ENCODE measurements around the gene EIF3I. TPM values are rescaled to one million over a fixed set of nuclear protein-coding genes. Genes with fewer than 3 reads are reported as not detected.

Gene EIF3I
- total RNA-seq, 1 experiment from 2014 or later = 259 TPM

GRCh38 chr1:32215629-32216480, 6.4 kb upstream of the EIF3I start:
- peak; percentile 75 for DNase-seq (ENCODE audit: unreplicated experiment)
- ChIA-PET CTCF (interaction anchor here (0.5 to 3.1 kb wide), 40 partner anchors 8 to 759 kb away, joined by 3 to 24 read pairs (median 4); partner anchors contain the start of genes BSDC1, CCDC28B, HDAC1 and IQCC), POLR2A (interaction anchor here (0.6 to 2.3 kb wide), 14 partner anchors 10 to 178 kb away, joined by 3 to 19 read pairs (median 4); partner anchors contain the start of genes BSDC1, CCDC28B, IQCC and TXLNA)
- intact Hi-C loops (cut with micrococcal nuclease) = loop anchor here (1.0 to 5.0 kb wide), 4 partner anchors 75 to 198 kb away; partner anchors contain the start of gene BSDC1
- Mint-ChIP-seq H3K4me3 (ENCODE audit: unreplicated experiment) (no peak overlapping the region), H3K9me3 (ENCODE audit: unreplicated experiment) (no peaks in the 10 kb centered on the region), H3K4me1 (ENCODE audit: insufficient read depth, unreplicated experiment) (peaks cover 1% of the 10 kb centered on the region), H3K27me3 (ENCODE audit: insufficient read depth, unreplicated experiment) (no peaks in the 10 kb centered on the region), H3K27ac (ENCODE audit: low read depth, unreplicated experiment) (peak overlapping the region; percentile 54), H3K36me3 (ENCODE audit: insufficient read depth, unreplicated experiment) (peaks cover 43% of the 10 kb centered on the region)
- TF ChIP-seq, protein P1, sequence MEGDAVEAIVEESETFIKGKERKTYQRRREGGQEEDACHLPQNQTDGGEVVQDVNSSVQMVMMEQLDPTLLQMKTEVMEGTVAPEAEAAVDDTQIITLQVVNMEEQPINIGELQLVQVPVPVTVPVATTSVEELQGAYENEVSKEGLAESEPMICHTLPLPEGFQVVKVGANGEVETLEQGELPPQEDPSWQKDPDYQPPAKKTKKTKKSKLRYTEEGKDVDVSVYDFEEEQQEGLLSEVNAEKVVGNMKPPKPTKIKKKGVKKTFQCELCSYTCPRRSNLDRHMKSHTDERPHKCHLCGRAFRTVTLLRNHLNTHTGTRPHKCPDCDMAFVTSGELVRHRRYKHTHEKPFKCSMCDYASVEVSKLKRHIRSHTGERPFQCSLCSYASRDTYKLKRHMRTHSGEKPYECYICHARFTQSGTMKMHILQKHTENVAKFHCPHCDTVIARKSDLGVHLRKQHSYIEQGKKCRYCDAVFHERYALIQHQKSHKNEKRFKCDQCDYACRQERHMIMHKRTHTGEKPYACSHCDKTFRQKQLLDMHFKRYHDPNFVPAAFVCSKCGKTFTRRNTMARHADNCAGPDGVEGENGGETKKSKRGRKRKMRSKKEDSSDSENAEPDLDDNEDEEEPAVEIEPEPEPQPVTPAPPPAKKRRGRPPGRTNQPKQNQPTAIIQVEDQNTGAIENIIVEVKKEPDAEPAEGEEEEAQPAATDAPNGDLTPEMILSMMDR (IDR thresholded peaks at IDR 0.05; ENCODE audit: unreplicated experiment) = peak; percentile 79
- no TSS peak for BruUV-seq (replicated peaks)

DNA sequence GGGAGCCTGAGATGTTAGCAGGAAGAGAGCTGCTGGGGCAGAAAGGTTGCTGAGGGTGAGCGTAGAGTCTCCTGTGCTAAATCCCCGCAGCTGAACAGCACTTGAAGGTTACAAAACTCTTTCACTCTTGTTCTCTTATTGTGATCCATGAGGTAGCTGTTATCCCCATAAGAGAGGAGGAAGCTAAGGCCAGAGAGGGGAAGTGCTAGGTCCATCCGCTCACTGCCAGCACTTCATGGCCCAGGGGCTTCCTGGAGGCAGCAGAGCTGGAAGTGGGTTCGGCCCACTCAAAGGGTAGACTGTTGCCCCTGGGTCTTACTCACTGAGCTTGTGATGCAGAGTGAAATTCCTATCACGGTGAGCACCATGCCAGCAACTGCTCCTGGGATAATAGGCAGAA, 5.6 kb upstream of the EIF3I start:
- Mint-ChIP-seq H3K9me3 (ENCODE audit: unreplicated experiment) (no peaks in the 10 kb centered on the region), H3K4me3 (ENCODE audit: unreplicated experiment) (no peak overlapping the region), H3K27me3 (ENCODE audit: insufficient read depth, unreplicated experiment) (no peaks in the 10 kb centered on the region), H3K27ac (ENCODE audit: low read depth, unreplicated experiment) (peak overlapping the region; percentile 54), H3K36me3 (ENCODE audit: insufficient read depth, unreplicated experiment) (peaks cover 43% of the 10 kb centered on the region), H3K4me1 (ENCODE audit: insufficient read depth, unreplicated experiment) (peaks cover 8% of the 10 kb centered on the region)
- TF ChIP-seq, protein P1 (IDR thresholded peaks at IDR 0.05; ENCODE audit: unreplicated experiment) = no peak
- DNase-seq (ENCODE audit: unreplicated experiment) = no peak
- ChIA-PET CTCF (interaction anchor here (0.5 to 3.1 kb wide), 30 partner anchors 10 to 199 kb away, joined by 3 to 24 read pairs (median 5); partner anchors contain the start of genes BSDC1, HDAC1, IQCC and MARCKSL1), POLR2A (interaction anchor here (1.2 to 2.3 kb wide), 6 partner anchors 10 to 178 kb away, joined by 3 to 19 read pairs (median 4); partner anchors contain the start of genes BSDC1, IQCC and TXLNA)
- intact Hi-C loops (cut with micrococcal nuclease) = loop anchor here (5.0 kb wide), 1 partner anchor 176 kb away; the partner anchor contains the start of gene BSDC1
- BruUV-seq (replicated peaks) = no TSS peak

DNA sequence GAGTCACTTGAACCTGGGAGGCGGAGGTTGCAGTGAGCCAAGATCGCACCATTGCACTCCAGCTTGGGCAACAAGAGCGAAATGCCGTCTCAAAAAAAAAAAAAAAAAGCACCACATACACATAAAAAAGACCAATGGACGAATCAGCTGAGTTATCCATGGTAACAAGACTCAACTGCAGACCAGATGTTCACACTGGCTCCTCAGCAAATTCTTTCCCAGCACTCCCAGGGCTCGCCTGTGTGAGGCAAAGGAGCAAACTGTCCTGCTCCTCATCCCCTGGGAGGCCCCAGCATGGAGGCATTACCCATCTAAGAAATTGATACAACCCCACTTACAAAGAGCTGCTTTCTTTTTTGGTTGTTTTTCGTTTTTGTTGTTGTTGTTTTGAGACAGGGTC, 3.2 kb upstream of the EIF3I start:
- POLR2A ChIA-PET = interaction anchor here (0.6 to 1.3 kb wide), 4 partner anchors 9 to 85 kb away, joined by 3 to 7 read pairs (median 3); partner anchors contain the start of gene IQCC
- no peak overlapping the region for H3K4me3 Mint-ChIP-seq (ENCODE audit: unreplicated experiment)
- TF ChIP-seq, protein P1 (IDR thresholded peaks at IDR 0.05; ENCODE audit: unreplicated experiment) = no peak

More for the DNA sequence above, 3.2 kb upstream of the EIF3I start:
- H3K27ac Mint-ChIP-seq (ENCODE audit: low read depth, unreplicated experiment) = no peak overlapping the region
- no peak for DNase-seq (ENCODE audit: unreplicated experiment)
- BruUV-seq (replicated peaks) = no TSS peak
- intact Hi-C loops (cut with micrococcal nuclease) = loop anchor here (5.0 kb wide), 1 partner anchor 173 kb away; the partner anchor contains the start of gene BSDC1
- H3K9me3 Mint-ChIP-seq (ENCODE audit: unreplicated experiment) = no peaks in the 10 kb centered on the region
- peaks cover 52% of the 10 kb centered on the region for H3K36me3 Mint-ChIP-seq (ENCODE audit: insufficient read depth, unreplicated experiment)
- CTCF ChIA-PET = interaction anchor here (0.5 to 0.6 kb wide), 3 partner anchors 17 to 470 kb away, joined by 3 read pairs; partner anchors contain the start of gene KPNA6
- H3K27me3 Mint-ChIP-seq (ENCODE audit: insufficient read depth, unreplicated experiment) = no peaks in the 10 kb centered on the region
- H3K4me1 Mint-ChIP-seq (ENCODE audit: insufficient read depth, unreplicated experiment) = peaks cover 9% of the 10 kb centered on the region

Measured in MCF 10A (cell line).